Frontal cortex (tissue), 4 donors: Measurements from ENCODE around the gene THRA. TPM values are rescaled to one million over a fixed set of nuclear protein-coding genes. Genes with fewer than 3 reads are reported as not detected.
A peak's percentile ranks its signal among the peaks of the same experiment; 100 is the strongest.

Experiments used
- DNase-seq, 2 donors: peaks; one replicate each; pipeline ENCODE4 v3.0.0; 2012; ENCODE audit warnings: low spot score in 2 of 2
- FAIRE-seq: peaks from 2 replicates; lab custom pipeline; 2012; peaks lifted over from hg19 to GRCh38; lab: Jason Lieb, UNC
- total RNA-seq: library from RNA; depleted of rRNA; stranded (reverse); fragments of >200 nt; gene quantifications from one replicate; pipeline ENCODE4 v1.2.3, GENCODE V29; 2014
- donor health status: control.
- donor health status: control.
- donor health status: control.

The THRA gene
- total RNA-seq, 1 donor from 2014 or later = 90.5 TPM

GRCh38 chr17:40063187-40063771, 514 bp downstream of the THRA start:
- DNase-seq = peak in 1 of 2 donors; percentile 61
- no peak for FAIRE-seq

GRCh38 chr17:40063901-40064531, 1.3 kb downstream of the THRA start:
- DNase-seq (no peak), FAIRE-seq (no peak)

GRCh38 chr17:40064971-40065768, 2.4 kb downstream of the THRA start:
- DNase-seq (no peak), FAIRE-seq (no peak)

GRCh38 chr17:40065769-40066510, 3.2 kb downstream of the THRA start:
- FAIRE-seq (no peak), DNase-seq (no peak)

- FAIRE-seq = no peak
- DNase-seq = no peak
Observed at GRCh38 chr17:40067710-40068109, 4.9 kb downstream of the THRA start.

GRCh38 chr17:40068129-40068581, 5.4 kb downstream of the THRA start:
- DNase-seq (no peak), FAIRE-seq (no peak)

- DNase-seq (no peak), FAIRE-seq (no peak)
Observed at GRCh38 chr17:40068584-40068916, 5.8 kb downstream of the THRA start.

- DNase-seq (no peak), FAIRE-seq (no peak)
Observed at GRCh38 chr17:40068917-40069750, 6.4 kb downstream of the THRA start.

- FAIRE-seq (no peak), DNase-seq (no peak)
Observed at GRCh38 chr17:40069751-40070708, 7.3 kb downstream of the THRA start.

- DNase-seq = no peak
- FAIRE-seq = no peak
Observed at GRCh38 chr17:40070709-40071312, 8.0 kb downstream of the THRA start.

GRCh38 chr17:40071313-40072039, 8.7 kb downstream of the THRA start:
- no peak for FAIRE-seq

GRCh38 chr17:40072040-40072734, 9.4 kb downstream of the THRA start:
- DNase-seq (peak in 1 of 2 donors; percentile 52), FAIRE-seq (no peak)

More at GRCh38 chr17:40071313-40072039, 8.7 kb downstream of the THRA start:
- DNase-seq = no peak

GRCh38 chr17:40072735-40073346, 10.1 kb downstream of the THRA start:
- FAIRE-seq (no peak), DNase-seq (no peak)

- no peak for DNase-seq
- no peak for FAIRE-seq
Observed at GRCh38 chr17:40073454-40074174, 10.8 kb downstream of the THRA start.

GRCh38 chr17:40074175-40074512, 11.4 kb downstream of the THRA start:
- FAIRE-seq (no peak), DNase-seq (no peak)

GRCh38 chr17:40074871-40075200, 12.1 kb downstream of the THRA start:
- DNase-seq = no peak
- no peak for FAIRE-seq
